ENCODE data around the gene LRRC27. TPM values are rescaled to one million over a fixed set of nuclear protein-coding genes. Genes with fewer than 3 reads are reported as not detected.

Gene LRRC27
- total RNA-seq, 1 donor from 2014 or later, result 12.4 TPM

DNA sequence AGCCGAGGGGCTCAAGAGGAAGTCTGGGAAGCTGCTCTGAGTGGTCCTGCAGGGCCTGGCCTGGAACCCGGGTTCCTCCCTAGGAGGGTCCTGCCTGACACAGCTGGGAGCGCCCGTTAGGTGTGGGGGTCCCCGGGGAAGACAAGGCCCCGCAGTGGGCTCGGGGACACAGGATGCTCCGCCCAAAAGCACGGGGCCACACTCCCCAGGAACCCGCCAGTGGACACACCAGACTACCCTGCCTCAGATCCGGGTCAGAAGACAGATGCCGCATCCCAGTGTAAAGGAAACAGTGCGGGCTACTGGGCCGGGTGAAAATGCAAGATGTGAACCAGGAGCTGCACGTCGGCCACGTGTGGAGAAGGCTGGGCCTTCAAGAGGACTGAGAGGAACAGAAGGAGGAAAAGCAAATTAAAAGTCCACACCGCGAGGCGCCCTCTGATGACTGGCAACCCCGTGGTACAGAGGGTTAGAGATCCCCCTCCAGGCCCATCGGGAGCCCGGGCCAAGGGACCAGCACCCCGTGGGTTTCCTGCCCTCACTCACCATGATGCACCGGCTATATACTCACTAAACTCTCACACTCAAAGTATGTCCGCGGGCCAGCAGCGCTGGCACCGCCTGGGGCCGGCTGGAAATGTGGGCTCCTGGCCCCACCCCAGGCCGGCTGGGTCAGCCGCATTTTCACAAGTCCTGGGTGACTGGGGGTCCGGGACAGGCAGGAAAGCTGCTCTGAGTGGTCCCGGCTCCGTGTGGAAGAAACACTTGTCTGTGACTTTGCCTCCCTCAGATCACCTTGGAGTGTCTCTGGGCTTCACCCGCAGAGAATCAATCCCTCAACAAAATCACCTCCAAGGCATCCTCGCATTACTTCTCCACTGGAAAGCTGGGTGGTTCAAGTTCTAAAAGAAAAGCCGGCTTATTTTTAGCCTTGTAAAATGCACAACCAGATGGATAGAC lies 30.3 kb upstream of the LRRC27 start:
- DNase-seq (ENCODE audit: low spot score), result no peak

DNA sequence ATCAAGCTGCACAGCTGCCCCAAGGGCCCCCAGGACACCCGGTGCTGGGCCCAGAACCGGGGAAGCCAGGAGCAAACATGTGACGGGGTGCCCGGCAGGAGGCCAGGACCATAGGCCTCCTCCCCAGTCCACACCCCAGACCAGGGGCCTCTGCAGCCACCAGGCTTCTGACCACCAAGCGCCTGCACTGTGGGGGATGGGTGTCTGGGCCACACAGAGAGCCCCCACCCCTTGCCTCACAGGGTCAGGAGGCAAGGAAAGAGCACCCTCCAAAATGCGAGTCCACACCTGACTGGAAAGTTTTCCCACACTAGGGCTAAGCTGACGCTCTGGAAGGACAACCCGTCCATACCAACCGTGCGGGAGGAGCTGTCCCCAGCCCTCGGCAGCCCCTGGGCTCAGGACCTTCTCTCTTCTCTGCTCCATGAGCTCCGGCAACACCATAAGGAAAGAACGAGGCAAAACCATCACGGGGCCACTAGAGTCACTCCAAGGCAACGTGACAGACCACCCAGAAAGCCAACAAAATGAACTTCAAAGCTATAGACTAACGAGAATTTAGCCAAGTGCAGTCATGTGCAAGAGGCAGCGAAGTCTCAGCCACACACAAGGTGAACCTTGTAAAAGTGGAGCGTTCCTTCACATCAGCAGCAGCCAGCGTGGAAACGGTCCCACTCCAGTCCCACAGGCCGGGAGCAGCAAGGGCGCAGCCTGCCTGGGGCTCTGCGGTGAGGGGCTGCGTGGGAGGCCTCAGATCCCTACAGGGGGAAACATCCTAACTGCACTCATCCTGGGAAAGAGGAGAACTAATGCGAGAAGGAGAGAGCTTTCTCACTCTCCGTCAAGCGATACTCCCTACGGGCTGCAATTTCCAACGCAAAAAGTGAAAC lies 29.3 kb upstream of the LRRC27 start:
- no peak for DNase-seq (ENCODE audit: low spot score)

DNA sequence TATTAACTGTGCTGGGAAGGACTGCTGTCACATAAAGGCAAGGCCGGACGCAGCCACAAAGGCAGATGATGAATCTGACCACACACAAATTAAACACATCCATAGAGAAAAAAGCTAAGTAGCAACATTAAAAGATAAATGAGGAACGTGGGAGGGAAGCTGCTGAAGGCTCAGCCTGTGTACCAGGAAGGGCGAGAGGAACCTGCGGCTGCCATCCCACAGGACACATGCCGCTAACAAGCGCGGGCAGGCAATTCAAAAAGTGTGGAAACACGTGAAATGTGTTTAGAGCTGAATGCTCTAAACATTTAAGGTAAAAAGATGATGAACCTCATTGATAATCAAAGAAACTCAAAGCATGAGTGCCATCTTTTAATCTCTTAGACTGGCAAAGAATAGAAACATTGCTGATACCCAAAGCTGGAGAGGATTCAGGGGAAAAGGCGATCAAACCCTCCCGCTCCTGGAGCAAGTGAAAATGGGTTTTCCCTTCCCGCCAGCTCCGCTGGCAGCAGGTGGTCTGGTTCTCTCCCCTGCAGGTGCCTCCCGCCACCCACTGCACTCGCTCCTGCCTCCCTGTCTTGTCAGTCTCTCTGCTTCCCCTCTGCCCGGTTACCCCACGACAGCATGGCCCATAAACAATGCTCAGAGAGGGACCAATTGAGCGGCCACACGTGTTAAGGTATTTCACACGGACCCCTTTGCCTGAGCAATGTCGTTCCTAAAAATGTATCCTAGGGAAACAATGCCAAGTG lies 28.5 kb upstream of the LRRC27 start:
- no peak for DNase-seq (ENCODE audit: low spot score)

DNA sequence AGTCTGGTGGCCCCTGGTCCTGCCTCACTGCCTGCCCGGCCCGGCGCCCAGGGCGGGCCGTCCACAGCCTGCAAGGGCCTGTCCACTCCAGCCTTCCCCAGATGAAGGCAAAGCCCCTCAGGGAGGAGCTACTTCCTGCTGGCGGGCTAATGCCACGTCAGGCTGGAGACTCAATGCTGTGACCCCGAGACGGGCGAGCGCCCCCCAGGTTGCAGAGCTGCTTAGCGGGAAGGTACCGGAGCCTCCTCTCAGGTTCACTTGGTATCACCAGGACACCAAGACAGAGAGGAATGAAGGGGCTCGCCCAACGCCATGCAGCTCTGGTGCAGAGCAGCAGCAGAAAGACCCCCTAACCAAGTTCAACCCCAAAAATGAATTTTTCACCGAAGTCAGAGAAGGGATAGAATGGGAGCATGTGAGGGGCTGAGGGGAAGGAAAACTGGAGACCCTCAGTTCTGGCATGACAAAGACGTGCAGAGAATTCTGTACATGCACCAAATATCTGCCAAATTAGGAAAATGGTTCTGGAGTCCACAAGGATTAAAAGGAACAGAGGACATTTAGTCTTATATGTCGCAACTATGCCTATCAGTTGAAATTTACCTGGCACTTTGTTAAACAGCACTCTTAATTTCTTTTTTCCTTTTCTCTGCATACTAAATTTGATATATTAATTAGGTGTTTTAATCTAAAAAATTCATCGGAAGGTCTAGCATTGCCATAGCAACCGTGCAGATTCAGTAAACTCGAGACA lies 27.1 kb upstream of the LRRC27 start:
- no peak for DNase-seq (ENCODE audit: low spot score)

DNA sequence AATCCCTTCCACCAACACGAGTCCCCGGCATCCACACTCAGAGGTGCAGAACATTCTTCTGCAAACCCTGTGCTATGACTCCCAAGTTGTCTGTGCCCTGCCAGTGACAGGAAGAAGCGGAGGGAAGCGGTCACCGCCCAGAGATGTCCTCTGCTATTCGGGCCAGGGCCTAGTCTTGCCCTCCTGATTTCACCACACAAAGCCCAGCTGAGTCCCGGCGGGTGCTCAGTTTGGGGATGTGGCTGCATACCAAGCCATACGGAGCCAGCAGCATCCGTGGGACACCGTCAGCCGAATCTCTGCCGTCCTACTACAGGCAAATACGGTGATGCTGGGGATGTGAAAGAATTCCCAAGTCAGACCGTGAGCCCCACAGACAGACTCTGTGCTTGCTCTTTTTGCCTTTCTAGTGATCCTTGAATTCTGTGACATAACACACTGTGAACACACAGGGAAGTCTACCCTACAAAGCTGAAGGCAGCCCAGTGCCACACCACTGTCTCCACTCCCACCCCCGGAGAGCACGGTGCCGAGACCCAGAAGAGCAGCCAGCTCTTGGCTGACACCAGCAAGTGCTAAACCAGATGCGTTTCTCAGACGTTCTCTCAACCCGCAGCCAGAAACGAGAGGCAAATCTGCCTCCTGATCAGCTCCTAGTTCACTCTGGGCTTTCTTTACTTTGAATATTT lies 26.2 kb upstream of the LRRC27 start:
- DNase-seq (ENCODE audit: low spot score), result no peak

DNA sequence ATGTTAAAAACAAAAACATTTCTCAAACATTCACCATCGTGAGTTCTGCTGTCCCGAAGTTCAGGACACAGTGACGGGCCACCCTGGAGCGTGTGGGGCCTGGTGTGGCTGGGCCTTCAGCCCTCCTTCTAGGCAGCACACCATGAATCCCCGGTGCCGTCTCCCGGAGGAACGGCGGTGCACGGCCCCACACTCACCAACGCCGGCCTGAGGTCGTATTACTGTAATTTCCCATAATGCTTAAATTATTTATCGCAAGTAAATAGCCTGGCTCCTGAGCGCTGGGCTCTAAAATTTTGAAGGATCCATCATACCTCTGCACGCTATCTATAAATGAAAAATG lies 25.7 kb upstream of the LRRC27 start:
- DNase-seq (ENCODE audit: low spot score), result no peak

DNA sequence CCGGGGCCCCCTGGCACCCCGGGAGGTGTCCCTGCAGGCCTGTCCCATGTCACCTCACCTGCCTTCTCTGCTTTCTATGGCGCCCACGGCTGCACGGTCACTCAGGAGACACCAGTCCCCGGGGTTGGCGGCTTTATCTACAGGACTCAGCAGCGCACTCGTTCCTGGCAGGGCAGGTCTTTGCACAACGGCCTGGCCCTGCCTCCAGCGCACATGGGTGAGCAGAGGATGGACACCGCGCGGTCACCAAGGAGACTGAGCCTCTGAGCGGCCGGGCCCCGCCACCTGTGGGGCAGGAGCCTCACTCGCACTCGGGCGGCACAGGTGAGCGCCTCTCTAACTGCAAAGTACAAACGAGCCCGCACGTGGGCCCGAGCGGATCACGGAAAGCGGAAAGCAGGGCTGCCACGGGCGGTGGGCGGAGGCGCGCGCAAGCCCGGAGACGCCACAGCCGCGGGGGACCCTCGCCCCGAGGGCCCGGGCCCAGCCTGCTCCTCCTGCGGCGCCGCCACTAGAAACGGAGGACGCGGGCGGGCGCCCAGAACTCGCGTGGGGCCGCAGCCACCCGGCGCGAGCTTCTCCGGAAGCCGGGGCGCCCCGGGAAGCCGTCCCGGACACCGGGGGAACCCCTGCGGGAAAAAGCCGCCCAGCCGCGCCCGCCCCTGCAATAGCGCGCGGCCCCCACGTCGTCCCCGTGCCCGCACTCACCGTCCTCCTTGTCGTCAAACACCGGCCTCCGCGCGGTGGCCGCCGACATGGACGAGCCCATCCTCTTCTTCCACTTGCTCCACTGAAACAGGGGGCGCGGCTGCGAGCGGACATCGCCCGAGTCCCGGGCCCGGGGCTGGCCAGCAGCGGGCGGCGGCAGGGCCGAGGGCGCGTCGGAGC lies 24.9 kb upstream of the LRRC27 start:
- peak; percentile 37 for DNase-seq (ENCODE audit: low spot score)

DNA sequence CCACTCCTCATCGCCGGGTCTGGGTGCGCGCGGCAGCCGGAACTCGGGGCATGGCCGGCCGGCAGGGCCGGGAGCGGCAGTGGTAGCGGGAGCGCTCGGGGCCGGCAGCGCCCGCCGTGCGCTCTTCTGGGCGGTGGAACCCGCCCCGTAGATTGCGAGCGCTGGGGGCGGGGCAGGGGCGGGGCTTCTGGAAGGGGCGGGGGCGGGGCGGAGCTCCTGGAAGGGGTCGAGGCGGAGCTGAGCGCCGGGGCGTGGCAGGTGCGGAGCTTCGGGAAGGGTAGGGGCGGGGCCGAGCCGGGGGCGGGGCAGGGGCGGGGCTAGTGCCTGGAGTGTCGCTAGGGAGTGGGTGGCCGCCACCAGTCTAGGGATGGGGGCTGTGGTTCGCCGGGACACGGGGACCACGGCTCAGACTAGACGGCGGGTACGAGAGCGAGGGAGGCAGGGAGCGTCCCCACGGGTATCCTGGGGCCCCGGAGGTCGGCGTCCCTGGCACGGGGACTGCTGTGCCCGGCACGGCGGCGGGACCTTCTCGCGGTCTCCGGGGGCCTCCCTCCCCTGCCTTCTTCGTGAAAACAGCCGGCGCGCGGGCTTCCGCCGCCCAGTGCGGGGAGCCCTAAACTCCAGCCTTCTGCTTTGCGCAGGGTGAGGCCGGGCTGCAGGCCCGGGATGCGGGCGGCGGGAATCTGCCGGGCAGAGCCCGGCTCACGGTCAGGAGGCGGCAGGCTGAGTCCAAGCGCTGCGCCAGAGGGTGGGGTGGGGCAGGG lies 24.0 kb upstream of the LRRC27 start, which contains the start of gene STK32C:
Gene STK32C, minus strand, starts transcription at position 128 of the 764 bp plus-strand sequence. Its CDS starts 117 bp downstream, at position 11.
- DNase-seq (ENCODE audit: low spot score), result peak; percentile 92

DNA sequence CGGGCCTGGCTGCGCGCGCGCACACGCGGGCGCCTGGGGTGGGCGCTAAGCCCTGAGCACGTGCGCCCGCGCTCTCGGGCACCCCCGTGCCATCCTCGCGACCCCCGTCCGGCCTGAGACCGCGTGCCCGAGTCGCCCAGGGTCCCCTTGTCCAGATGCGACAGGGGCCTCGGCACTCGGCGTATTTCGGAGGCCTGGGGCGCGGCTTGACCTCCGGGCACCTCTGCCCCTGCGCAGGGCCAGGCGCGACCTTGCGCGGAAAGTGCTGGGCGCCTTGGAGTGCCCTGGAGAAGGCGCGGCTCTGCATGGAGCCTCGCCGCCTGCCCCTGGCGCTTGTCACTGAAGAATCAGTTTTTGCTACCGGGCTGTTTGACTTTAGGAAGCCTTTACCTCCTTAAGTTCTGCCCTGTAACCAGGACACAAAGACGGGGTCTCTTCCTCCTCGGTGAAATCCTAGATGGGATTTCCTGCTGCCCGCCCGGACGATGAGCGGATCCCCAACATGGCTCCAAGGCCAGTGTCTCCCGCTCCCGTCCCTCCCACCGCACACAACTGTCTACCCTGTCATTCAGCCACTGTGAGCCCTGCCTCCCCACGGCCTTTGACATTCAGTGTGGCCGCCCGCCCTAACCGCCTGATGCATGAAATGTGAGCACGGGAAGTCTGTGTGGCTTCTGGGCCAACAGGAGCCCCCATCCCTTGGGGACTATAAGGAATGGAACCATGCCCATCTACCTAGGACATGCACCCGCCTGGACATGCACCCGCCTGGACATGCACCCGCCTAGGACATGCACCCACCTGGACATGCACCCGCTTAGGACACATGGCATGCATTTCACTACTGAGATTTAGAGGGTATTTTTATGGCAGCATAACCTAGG lies 23.2 kb upstream of the LRRC27 start:
- no peak for DNase-seq (ENCODE audit: low spot score)

DNA sequence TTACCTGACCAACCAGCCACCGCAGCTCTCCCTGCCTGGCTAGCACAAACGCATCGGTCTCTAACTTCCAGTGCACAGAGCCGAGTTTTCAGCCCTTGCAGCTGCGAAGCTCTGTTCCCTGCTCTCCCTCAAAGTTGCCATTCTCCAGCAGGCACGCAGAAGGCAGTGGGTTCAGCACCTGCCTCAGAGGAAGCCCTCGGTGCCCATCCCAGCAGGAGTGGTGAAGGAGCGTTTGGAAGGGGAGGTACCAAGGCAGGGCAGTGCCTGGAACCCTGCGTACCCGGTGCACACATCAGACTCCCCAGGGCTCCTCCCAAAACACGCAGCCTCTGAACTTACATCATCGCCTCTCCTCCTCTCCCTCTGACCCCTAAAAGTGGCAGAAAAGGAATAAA lies 22.5 kb upstream of the LRRC27 start:
- DNase-seq (ENCODE audit: low spot score), result no peak

DNA sequence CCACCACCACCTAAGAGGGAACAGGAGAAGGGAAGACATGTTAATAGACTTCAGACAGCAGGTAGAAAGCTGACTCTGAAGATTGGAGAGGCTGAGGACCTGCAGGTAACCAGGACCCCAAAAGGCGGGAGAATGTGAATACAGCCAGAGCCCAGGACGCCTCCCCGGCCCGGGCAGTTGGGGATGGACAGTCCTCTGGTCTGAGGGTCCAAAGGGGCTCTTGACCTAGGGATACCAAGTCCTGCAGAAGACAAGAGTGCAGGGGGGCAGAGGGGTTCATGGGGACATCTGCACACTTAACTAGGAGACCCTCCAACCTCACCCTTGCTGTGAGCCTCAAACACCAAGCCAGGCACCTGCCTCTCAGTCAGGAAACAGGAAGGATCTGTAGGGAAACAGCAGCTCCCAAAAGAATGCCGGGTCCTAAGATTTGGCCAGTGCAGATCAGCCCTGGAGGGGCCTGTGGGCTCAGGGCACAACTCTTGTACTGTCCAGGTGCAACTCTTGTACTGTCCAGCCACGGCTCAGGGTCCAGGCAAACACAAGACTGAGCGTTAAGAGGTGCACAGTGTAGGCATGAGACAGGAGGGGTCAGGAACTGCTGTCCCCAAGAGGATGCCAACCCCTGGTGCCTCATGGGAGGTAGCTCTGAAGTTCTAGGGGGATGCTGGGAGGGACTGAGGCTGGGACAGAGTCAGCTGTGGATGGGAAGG lies 22.0 kb upstream of the LRRC27 start:
- DNase-seq (ENCODE audit: low spot score), result no peak

DNA sequence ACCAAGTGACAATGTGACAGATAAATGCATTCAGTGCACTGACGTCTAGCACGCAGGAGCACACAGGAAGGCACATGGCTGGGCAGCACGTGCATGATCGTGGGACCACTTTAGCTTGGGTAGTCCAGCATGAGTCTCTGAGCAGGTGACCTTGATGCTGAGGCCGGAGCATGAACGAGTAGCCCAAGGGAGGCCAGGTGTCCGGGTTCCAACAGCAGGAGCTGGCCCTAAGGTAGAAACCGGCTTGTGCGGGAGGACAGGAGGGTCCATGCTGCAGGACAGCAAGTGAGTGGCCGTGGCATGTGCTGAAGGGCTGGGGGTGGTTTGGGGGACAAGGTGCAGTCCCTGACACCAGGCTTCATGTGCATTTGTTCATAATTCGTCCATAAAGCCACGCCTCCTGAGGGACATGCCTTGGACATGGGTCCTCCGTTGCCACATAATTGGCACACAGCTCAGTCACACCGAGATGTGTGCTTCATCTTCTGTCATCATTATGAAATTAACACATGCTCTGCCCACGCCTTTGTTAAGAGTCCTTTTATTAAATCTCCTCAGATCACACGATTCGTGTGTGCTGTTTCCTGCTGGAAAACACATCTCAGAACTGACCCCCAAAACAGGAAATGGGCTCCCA lies 21.2 kb upstream of the LRRC27 start:
- DNase-seq (ENCODE audit: low spot score), result no peak

DNA sequence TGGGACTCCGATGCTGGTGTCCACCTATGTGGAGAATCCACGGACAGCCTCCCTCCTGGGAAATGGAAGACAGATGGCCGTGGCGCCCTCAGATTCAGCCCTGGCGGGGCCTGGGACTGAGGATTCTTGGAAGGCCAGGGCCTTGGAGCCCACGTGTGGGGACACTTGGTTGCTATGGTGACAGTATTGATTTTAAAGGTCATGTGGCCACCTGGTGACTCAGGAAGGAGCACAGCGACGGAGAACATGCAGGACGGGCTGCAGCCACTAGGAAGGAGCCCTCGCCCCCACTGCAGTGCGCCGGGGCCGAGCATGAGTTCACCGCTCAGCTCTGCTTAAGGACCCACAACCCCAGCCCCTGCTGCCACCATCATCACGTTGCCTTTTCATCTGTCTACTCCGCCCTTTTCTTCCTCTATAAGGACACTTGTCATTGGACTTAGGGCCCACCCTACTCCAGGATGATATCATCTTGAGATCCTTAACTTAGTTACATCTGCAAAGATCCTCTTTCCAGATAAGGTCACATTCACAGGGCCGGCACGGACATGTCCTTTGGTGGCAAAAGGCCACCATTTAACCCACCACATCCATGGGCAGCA lies 20.6 kb upstream of the LRRC27 start:
- peak; percentile 66 for DNase-seq (ENCODE audit: low spot score)

DNA sequence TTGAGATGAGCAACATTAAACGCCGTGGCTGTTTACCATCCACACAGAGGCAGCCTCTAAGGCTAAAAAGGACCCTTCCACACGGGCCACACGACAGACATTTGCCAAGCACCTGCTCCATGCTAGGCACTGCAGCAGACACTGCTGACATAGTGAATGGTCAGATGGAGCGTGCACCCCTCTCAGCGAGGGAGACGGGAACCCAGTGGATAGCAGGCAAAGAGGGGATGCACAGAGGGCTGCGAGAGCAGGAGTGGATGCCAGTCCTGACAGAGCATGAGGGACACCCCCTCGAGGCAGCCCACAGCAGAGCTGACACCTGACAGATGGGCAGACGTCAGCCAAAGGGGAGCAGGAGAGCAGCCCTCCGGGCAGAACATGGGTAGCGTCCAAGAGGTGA lies 18.7 kb upstream of the LRRC27 start:
- DNase-seq (ENCODE audit: low spot score), result no peak

DNA sequence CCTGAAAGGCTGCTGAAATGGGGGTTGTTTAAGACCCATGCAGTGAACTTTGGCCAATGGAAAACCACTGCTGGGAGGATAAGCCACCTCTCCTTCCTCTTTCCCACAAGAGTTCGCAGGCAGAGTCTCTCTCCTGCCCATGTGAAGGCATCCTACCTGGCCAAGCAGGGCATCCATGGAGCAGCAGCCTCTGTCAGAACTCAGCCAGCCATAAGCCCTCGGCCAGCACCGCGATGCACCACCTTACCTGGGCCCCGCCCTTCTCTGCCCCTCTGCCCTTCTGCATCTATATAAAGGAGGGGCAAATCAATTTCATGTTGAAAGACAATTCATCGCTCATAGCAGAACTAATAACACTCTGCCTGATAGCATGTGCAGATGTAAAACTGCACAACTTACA lies 18.1 kb upstream of the LRRC27 start:
- no peak for DNase-seq (ENCODE audit: low spot score)

DNA sequence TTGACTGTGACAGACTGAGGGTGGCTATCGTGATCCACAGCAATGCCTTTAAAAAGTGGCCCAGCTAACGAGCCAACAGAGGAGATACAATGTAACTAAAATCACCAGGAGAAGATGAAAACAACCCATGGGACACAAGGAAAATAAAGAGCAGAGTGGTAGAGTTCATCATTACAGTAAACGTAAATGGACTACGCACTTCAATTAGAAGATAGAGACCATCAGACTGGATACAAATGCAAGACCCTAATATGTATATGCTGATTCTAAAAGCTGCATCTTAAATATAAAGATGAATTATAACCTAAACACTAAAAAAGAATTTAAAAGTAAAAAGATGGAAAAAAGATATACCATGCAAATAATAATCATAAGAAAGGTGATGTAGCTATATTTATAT lies 17.7 kb upstream of the LRRC27 start:
- DNase-seq (ENCODE audit: low spot score), result no peak

All from mucosa of gallbladder (tissue), 1 donor.